HepG2 (cell line): ENCODE data around the gene CNPPD1. TPM values are rescaled to one million over a fixed set of nuclear protein-coding genes. Genes with fewer than 3 reads are reported as not detected.

Experiments
- CEBPG ChIP-seq: IDR thresholded peaks from 2 replicates; pipeline ENCODE4 v1.6.1; 2016
- FOXO1 ChIP-seq: sonication (generic); formaldehyde crosslinking; IDR thresholded peaks from 2 replicates; pipeline ENCODE4 v1.4.0; 2020; ENCODE audit warnings: missing genetic modification reagents
- HNF4A ChIP-seq: sonication (generic); formaldehyde crosslinking; IDR thresholded peaks from 2 replicates; pipeline ENCODE4 v1.4.0; 2020; ENCODE audit warnings: missing genetic modification reagents
- HNRNPLL ChIP-seq: fragments of 200-400 bp; formaldehyde crosslinking; IDR thresholded peaks from 2 replicates; pipeline ENCODE4 v1.6.1; 2017; ENCODE audit warnings: mild to moderate bottlenecking, low read depth, low read length; ENCODE audit not compliant: poor library complexity, severe bottlenecking
- PHF20 ChIP-seq: sonication (generic); formaldehyde crosslinking; IDR thresholded peaks from 2 replicates; pipeline ENCODE4 v1.5.0; 2020; ENCODE audit warnings: mild to moderate bottlenecking, missing genetic modification reagents
- TOE1 ChIP-seq: sonication (generic); formaldehyde crosslinking; IDR thresholded peaks from 2 replicates; pipeline ENCODE4 v1.4.0; 2020; ENCODE audit warnings: mild to moderate bottlenecking, missing genetic modification reagents
- ZNF224 ChIP-seq: sonication (generic); formaldehyde crosslinking; IDR thresholded peaks from 2 replicates; pipeline ENCODE4 v1.5.0; 2020; ENCODE audit warnings: mild to moderate bottlenecking, missing genetic modification reagents
- ZNF333 ChIP-seq: sonication (generic); formaldehyde crosslinking; IDR thresholded peaks from 2 replicates; pipeline ENCODE4 v1.4.0; 2020; ENCODE audit warnings: mild to moderate bottlenecking, missing genetic modification reagents, borderline replicate concordance
- ZNF777 ChIP-seq: sonication (generic); formaldehyde crosslinking; IDR thresholded peaks from 2 replicates; pipeline ENCODE4 v1.4.0; 2020; ENCODE audit warnings: missing genetic modification reagents
- polyA plus RNA-seq, 8 experiments: library from polyadenylated mRNA; depleted of rRNA in 3 of 8; stranded (reverse) in 7 of 8; unstranded in 1 of 8; fragments of >200 nt; fragmentation: Illumina TruSeq in 4 of 8; extraction: Trizol in 4 of 8; gene quantifications; 2 replicates each; pipeline versions ENCODE4 v1.2.1 to v1.2.3, GENCODE V29; 2011 to 2016; ENCODE audit warnings: low read depth in 4 of 8, missing spikeins in 1 of 8, mixed read lengths in 1 of 8; ENCODE audit not compliant: insufficient read depth in 1 of 8
- total RNA-seq, 5 experiments: library from RNA; depleted of rRNA; stranded (reverse); fragments of >200 nt; fragmentation: Illumina TruSeq; extraction: Trizol; gene quantifications; 2 replicates each; pipeline ENCODE4 v1.2.3, GENCODE V29; 2016; ENCODE audit warnings: low read depth in 1 of 5
- TF ChIP-seq, protein P1 (sequence below): sonication (generic); formaldehyde crosslinking; IDR thresholded peaks from 2 replicates; pipeline ENCODE4 v1.4.0; 2020; ENCODE audit warnings: missing genetic modification reagents
- TF ChIP-seq, protein P2 (sequence below): sonication (generic); formaldehyde crosslinking; IDR thresholded peaks from 2 replicates; pipeline ENCODE4 v1.4.0; 2020; ENCODE audit warnings: missing genetic modification reagents
- TF ChIP-seq, protein P3 (sequence below): fragments of 450-650 bp; IDR thresholded peaks from 2 replicates; pipeline ENCODE4 v1.6.1; 2017
- TF ChIP-seq, protein P4 (sequence below): IDR thresholded peaks from 2 replicates; pipeline ENCODE4 v1.6.1; 2016; ENCODE audit warnings: low read depth
- TF ChIP-seq, protein P5 (sequence below): IDR thresholded peaks from 2 replicates; pipeline ENCODE4 v1.6.1; 2016; ENCODE audit warnings: mild to moderate bottlenecking
- TF ChIP-seq, protein P6 (sequence below): sonication (generic); formaldehyde crosslinking; IDR thresholded peaks from 2 replicates; pipeline ENCODE4 v1.4.0; 2020; ENCODE audit warnings: low read depth, missing genetic modification reagents
- TF ChIP-seq, protein P7 (sequence below): sonication (generic); formaldehyde crosslinking; IDR thresholded peaks from 2 replicates; pipeline ENCODE4 v1.4.0; 2020; ENCODE audit warnings: mild to moderate bottlenecking, low read depth, missing genetic modification reagents

CNPPD1 gene
- total and polyA plus RNA-seq, 2 of the 13 experiments (the other 11 are each of a cell fraction or from before 2014, with no cell fraction given) = 35.5 to 49.4 TPM

DNA sequence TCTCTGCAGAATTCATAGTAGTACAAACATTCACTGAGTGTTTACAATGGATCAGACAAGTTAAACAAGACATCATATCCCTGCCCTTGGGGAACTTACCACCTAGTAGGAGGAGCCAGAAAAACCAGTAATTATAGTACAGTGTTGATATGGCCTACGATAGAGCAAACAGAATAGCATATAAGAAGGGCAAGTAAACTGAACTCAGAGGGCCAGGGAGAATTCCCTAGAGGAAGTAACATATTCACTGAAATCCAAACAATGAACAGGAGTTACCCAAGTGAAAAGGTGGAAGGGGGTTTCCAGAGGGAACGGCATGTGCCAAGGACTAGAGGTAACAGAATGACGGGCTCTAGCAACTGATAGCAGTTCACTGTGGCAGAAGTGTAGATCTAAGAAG lies 50.2 kb downstream of the CNPPD1 start (continued):
- TF ChIP-seq, protein P1, sequence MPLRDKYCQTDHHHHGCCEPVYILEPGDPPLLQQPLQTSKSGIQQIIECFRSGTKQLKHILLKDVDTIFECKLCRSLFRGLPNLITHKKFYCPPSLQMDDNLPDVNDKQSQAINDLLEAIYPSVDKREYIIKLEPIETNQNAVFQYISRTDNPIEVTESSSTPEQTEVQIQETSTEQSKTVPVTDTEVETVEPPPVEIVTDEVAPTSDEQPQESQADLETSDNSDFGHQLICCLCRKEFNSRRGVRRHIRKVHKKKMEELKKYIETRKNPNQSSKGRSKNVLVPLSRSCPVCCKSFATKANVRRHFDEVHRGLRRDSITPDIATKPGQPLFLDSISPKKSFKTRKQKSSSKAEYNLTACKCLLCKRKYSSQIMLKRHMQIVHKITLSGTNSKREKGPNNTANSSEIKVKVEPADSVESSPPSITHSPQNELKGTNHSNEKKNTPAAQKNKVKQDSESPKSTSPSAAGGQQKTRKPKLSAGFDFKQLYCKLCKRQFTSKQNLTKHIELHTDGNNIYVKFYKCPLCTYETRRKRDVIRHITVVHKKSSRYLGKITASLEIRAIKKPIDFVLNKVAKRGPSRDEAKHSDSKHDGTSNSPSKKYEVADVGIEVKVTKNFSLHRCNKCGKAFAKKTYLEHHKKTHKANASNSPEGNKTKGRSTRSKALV = no peak
- TF ChIP-seq, protein P2, sequence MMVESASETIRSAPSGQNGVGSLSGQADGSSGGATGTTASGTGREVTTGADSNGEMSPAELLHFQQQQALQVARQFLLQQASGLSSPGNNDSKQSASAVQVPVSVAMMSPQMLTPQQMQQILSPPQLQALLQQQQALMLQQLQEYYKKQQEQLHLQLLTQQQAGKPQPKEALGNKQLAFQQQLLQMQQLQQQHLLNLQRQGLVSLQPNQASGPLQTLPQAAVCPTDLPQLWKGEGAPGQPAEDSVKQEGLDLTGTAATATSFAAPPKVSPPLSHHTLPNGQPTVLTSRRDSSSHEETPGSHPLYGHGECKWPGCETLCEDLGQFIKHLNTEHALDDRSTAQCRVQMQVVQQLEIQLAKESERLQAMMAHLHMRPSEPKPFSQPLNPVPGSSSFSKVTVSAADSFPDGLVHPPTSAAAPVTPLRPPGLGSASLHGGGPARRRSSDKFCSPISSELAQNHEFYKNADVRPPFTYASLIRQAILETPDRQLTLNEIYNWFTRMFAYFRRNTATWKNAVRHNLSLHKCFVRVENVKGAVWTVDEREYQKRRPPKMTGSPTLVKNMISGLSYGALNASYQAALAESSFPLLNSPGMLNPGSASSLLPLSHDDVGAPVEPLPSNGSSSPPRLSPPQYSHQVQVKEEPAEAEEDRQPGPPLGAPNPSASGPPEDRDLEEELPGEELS (CRISPR knock-in tag) = peak; percentile 74
- TF ChIP-seq, protein P3, sequence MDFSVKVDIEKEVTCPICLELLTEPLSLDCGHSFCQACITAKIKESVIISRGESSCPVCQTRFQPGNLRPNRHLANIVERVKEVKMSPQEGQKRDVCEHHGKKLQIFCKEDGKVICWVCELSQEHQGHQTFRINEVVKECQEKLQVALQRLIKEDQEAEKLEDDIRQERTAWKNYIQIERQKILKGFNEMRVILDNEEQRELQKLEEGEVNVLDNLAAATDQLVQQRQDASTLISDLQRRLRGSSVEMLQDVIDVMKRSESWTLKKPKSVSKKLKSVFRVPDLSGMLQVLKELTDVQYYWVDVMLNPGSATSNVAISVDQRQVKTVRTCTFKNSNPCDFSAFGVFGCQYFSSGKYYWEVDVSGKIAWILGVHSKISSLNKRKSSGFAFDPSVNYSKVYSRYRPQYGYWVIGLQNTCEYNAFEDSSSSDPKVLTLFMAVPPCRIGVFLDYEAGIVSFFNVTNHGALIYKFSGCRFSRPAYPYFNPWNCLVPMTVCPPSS = no peak
- TF ChIP-seq ZNF777 (no peak), PHF20 (CRISPR knock-in tag) (no peak), CEBPG (0 out of 2 replicates have a peak, but pooled peaks have one; percentile 37), HNRNPLL (no peak), HNF4A (CRISPR knock-in tag) (peak; percentile 8; the same call in 1 of the 2 replicates), FOXO1 (CRISPR knock-in tag) (no peak; the same call in 1 of the 2 replicates), ZNF333 (CRISPR knock-in tag) (no peak), TOE1 (CRISPR knock-in tag) (no peak), ZNF224 (CRISPR knock-in tag) (no peak)
- TF ChIP-seq, protein P4, sequence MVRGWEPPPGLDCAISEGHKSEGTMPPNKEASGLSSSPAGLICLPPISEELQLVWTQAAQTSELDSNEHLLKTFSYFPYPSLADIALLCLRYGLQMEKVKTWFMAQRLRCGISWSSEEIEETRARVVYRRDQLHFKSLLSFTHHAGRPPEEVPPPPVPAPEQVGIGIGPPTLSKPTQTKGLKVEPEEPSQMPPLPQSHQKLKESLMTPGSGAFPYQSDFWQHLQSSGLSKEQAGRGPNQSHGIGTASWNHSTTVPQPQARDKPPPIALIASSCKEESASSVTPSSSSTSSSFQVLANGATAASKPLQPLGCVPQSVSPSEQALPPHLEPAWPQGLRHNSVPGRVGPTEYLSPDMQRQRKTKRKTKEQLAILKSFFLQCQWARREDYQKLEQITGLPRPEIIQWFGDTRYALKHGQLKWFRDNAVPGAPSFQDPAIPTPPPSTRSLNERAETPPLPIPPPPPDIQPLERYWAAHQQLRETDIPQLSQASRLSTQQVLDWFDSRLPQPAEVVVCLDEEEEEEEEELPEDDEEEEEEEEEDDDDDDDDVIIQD (CRISPR knock-in tag) = peak; percentile 40; the same call in 1 of the 2 replicates
- TF ChIP-seq, protein P5, sequence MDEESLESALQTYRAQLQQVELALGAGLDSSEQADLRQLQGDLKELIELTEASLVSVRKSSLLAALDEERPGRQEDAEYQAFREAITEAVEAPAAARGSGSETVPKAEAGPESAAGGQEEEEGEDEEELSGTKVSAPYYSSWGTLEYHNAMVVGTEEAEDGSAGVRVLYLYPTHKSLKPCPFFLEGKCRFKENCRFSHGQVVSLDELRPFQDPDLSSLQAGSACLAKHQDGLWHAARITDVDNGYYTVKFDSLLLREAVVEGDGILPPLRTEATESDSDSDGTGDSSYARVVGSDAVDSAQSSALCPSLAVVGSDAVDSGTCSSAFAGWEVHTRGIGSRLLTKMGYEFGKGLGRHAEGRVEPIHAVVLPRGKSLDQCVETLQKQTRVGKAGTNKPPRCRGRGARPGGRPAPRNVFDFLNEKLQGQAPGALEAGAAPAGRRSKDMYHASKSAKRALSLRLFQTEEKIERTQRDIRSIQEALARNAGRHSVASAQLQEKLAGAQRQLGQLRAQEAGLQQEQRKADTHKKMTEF = no peak
- TF ChIP-seq, protein P6, sequence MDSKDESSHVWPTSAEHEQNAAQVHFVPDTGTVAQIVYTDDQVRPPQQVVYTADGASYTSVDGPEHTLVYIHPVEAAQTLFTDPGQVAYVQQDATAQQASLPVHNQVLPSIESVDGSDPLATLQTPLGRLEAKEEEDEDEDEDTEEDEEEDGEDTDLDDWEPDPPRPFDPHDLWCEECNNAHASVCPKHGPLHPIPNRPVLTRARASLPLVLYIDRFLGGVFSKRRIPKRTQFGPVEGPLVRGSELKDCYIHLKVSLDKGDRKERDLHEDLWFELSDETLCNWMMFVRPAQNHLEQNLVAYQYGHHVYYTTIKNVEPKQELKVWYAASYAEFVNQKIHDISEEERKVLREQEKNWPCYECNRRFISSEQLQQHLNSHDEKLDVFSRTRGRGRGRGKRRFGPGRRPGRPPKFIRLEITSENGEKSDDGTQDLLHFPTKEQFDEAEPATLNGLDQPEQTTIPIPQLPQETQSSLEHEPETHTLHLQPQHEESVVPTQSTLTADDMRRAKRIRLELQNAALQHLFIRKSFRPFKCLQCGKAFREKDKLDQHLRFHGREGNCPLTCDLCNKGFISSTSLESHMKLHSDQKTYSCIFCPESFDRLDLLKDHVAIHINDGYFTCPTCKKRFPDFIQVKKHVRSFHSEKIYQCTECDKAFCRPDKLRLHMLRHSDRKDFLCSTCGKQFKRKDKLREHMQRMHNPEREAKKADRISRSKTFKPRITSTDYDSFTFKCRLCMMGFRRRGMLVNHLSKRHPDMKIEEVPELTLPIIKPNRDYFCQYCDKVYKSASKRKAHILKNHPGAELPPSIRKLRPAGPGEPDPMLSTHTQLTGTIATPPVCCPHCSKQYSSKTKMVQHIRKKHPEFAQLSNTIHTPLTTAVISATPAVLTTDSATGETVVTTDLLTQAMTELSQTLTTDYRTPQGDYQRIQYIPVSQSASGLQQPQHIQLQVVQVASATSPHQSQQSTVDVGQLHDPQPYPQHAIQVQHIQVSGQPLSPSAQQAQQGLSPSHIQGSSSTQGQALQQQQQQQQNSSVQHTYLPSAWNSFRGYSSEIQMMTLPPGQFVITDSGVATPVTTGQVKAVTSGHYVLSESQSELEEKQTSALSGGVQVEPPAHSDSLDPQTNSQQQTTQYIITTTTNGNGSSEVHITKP (CRISPR knock-in tag) = peak; percentile 86
- TF ChIP-seq, protein P7, sequence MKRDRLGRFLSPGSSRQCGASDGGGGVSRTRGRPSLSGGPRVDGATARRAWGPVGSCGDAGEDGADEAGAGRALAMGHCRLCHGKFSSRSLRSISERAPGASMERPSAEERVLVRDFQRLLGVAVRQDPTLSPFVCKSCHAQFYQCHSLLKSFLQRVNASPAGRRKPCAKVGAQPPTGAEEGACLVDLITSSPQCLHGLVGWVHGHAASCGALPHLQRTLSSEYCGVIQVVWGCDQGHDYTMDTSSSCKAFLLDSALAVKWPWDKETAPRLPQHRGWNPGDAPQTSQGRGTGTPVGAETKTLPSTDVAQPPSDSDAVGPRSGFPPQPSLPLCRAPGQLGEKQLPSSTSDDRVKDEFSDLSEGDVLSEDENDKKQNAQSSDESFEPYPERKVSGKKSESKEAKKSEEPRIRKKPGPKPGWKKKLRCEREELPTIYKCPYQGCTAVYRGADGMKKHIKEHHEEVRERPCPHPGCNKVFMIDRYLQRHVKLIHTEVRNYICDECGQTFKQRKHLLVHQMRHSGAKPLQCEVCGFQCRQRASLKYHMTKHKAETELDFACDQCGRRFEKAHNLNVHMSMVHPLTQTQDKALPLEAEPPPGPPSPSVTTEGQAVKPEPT = no peak
